Measurements from ENCODE around the gene GRB10. TPM values are rescaled to one million over a fixed set of nuclear protein-coding genes. Genes with fewer than 3 reads are reported as not detected.

GRB10 gene
- total and polyA plus RNA-seq, 4 donors = 10.7 to 53.1 (median 17.5) TPM

GRCh38 chr7:50564640-50565558, 217.8 kb downstream of the GRB10 start, which contains the start of gene DDC:
Gene DDC (minus strand): TSS chr7:50565405. CDS start chr7:50544085, 21,320 bp downstream.
- Histone ChIP-seq H3K27ac (ENCODE audit: low read depth in 1 of 2, low read length in 2 of 2) (peak within 1 kb of the TSS; percentile 72 to 83), H3K9ac (ENCODE audit: low read depth in 1 of 2, low read length in 2 of 2) (peak within 1 kb of the TSS in 1 of 2 donors; percentile 25), H3K27me3 (ENCODE audit: control insufficient read depth in 4 of 4, insufficient read depth in 4 of 4, low read length in 3 of 4) (no peaks in the 10 kb centered on the region), H3K4me1 (ENCODE audit: control insufficient read depth in 4 of 4, insufficient read depth in 4 of 4, low read length in 3 of 4) (peaks cover 15 to 57% (median 45%) of the 10 kb centered on the region in 4 donors), H3K36me3 (ENCODE audit: control insufficient read depth in 4 of 4, insufficient read depth in 3 of 4, low read depth in 1 of 4, low read length in 3 of 4) (no peaks in the 10 kb centered on the region), H3K4me3 (ENCODE audit: low read depth in 1 of 3, low read length in 3 of 3) (peak within 1 kb of the TSS; percentile 31 to 62 (median 61)), H3K9me3 (ENCODE audit: control insufficient read depth in 4 of 4, low read length in 3 of 4) (no peaks in the 10 kb centered on the region)
- 24% methylated on average over 8 of the region's 8 CpGs for WGBS
- no peak for DNase-seq (ENCODE audit: low spot score)
- TF ChIP-seq MAX (IDR thresholded peaks at IDR 0.05) (peak; percentile 53), YY1 (IDR thresholded peaks at IDR 0.05) (peak; percentile 31), REST (IDR thresholded peaks at IDR 0.05) (peak; percentile 43), HNF4G (IDR thresholded peaks at IDR 0.05) (peak; percentile 67), RAD21 (IDR thresholded peaks at IDR 0.05) (peak; percentile 27 to 36), EGR1 (IDR thresholded peaks at IDR 0.05; ENCODE audit: low read depth in 2 of 2) (no peak), GABPA (IDR thresholded peaks at IDR 0.05 in 1 of 2, conservative IDR thresholded peaks at IDR 0.05 in 1 of 2) (peak in 1 of 2 donors; percentile 13), SP1 (IDR thresholded peaks at IDR 0.05) (peak; percentile 84), NR2F2 (IDR thresholded peaks at IDR 0.05) (no peak), RXRA (IDR thresholded peaks at IDR 0.05) (peak; percentile 50 to 71), FOXA1 (IDR thresholded peaks at IDR 0.05) (no peak), TAF1 (conservative IDR thresholded peaks at IDR 0.05) (peak; percentile 78), ZBTB33 (IDR thresholded peaks at IDR 0.05) (no peak), JUND (IDR thresholded peaks at IDR 0.05) (peak; percentile 54 to 67), FOXA2 (IDR thresholded peaks at IDR 0.05) (peak; percentile 15), HNF4A (conservative IDR thresholded peaks at IDR 0.05) (peak; percentile 81 to 88), CTCF (IDR thresholded peaks at IDR 0.05; ENCODE audit: low read depth, low read length, missing input control) (no peak), ATF3 (IDR thresholded peaks at IDR 0.05) (no peak)
